ENCODE results near the gene FRMD6. TPM values are rescaled to one million over a fixed set of nuclear protein-coding genes. Genes with fewer than 3 reads are reported as not detected.

FRMD6 gene
- total RNA-seq, 6 experiments from 2014 or later: 4.2 to 23.7 (median 5.9) TPM

GRCh38 chr14:51717766-51718165, 66.1 kb downstream of the FRMD6 start:
- 95% methylated on average over 3 of the region's 3 CpGs for WGBS (ENCODE audit: insufficient coverage, low coverage, low lambda C conversion rate, missing lambda C conversion rate)
- TF ChIP-seq POLR2A (IDR thresholded peaks at IDR 0.05) (no peak), CTCF (IDR thresholded peaks at IDR 0.05) (no peak)
- Histone ChIP-seq H3K4me1 (no peaks in the 10 kb centered on the region), H3K4me3 (no peak overlapping the region), H3K27me3 (no peaks in the 10 kb centered on the region), H3K36me3 (peaks cover 0 to 21% (median 8%) of the 10 kb centered on the region in 4 donors), H3K27ac (no peak overlapping the region), H3K9me3 (no peaks in the 10 kb centered on the region)
- no peak for ATAC-seq
- intact Hi-C loops (cut with DNase I): no loop called here
- DNase-seq: no peak

GRCh38 chr14:51719955-51720354, 68.2 kb downstream of the FRMD6 start:
- H3K4me1 ChIP-seq: no peaks in the 10 kb centered on the region
- DNase-seq: no peak
- intact Hi-C loops (cut with DNase I): no loop called here
- H3K4me3 ChIP-seq: no peak overlapping the region
- WGBS (ENCODE audit: insufficient coverage, low coverage, low lambda C conversion rate, missing lambda C conversion rate): 95% methylated on average over 9 of the region's 17 CpGs
- H3K27ac ChIP-seq: no peak overlapping the region
- no peak for TF ChIP-seq POLR2A (IDR thresholded peaks at IDR 0.05)
- TF ChIP-seq CTCF (IDR thresholded peaks at IDR 0.05): no peak
- no peaks in the 10 kb centered on the region for H3K27me3 ChIP-seq
- no peaks in the 10 kb centered on the region for H3K9me3 ChIP-seq
- peaks cover 0 to 25% (median 10%) of the 10 kb centered on the region in 4 donors for H3K36me3 ChIP-seq
- no peak for ATAC-seq

GRCh38 chr14:51723990-51724389, 72.3 kb downstream of the FRMD6 start:
- Histone ChIP-seq H3K27ac (no peak overlapping the region), H3K9me3 (no peaks in the 10 kb centered on the region), H3K36me3 (peaks cover 3 to 40% (median 12%) of the 10 kb centered on the region in 4 donors), H3K27me3 (no peaks in the 10 kb centered on the region), H3K4me1 (no peaks in the 10 kb centered on the region), H3K4me3 (no peak overlapping the region)
- intact Hi-C loops (cut with DNase I): no loop called here
- DNase-seq (no peak), ATAC-seq (no peak)
- WGBS (ENCODE audit: insufficient coverage, low coverage, low lambda C conversion rate, missing lambda C conversion rate): 89% methylated on average over 3 of the region's 3 CpGs
- TF ChIP-seq CTCF (IDR thresholded peaks at IDR 0.05): no peak

GRCh38 chr14:51724650-51725049, 72.9 kb downstream of the FRMD6 start:
- no peaks in the 10 kb centered on the region for H3K4me1 ChIP-seq
- intact Hi-C loops (cut with DNase I): no loop called here
- H3K27me3 ChIP-seq: no peaks in the 10 kb centered on the region
- TF ChIP-seq CTCF (IDR thresholded peaks at IDR 0.05): no peak
- TF ChIP-seq POLR2A (IDR thresholded peaks at IDR 0.05): no peak
- no peaks in the 10 kb centered on the region for H3K9me3 ChIP-seq
- ATAC-seq (no peak), DNase-seq (no peak)
- WGBS (ENCODE audit: insufficient coverage, low coverage, low lambda C conversion rate, missing lambda C conversion rate): 91% methylated on average over 3 of the region's 3 CpGs
- no peak overlapping the region for H3K4me3 ChIP-seq
- H3K27ac ChIP-seq: no peak overlapping the region
- peaks cover 3 to 40% (median 12%) of the 10 kb centered on the region in 4 donors for H3K36me3 ChIP-seq

- Histone ChIP-seq H3K36me3 (peaks cover 3 to 38% (median 12%) of the 10 kb centered on the region in 4 donors), H3K4me1 (no peaks in the 10 kb centered on the region), H3K27ac (no peak overlapping the region), H3K27me3 (no peaks in the 10 kb centered on the region), H3K9me3 (no peaks in the 10 kb centered on the region), H3K4me3 (no peak overlapping the region)
- TF ChIP-seq POLR2A (IDR thresholded peaks at IDR 0.05): no peak
- no peak for TF ChIP-seq CTCF (IDR thresholded peaks at IDR 0.05)
- ATAC-seq (no peak), DNase-seq (no peak)
- WGBS (ENCODE audit: insufficient coverage, low coverage, low lambda C conversion rate, missing lambda C conversion rate): 82% methylated on average over 2 of the region's 3 CpGs
- intact Hi-C loops (cut with DNase I): no loop called here
Measured at GRCh38 chr14:51725061-51725460, 73.4 kb downstream of the FRMD6 start.

Data from right lobe of liver (tissue), 6 donors.